K562 (cell line): ENCODE measurements around the gene RIMOC1. TPM values are rescaled to one million over a fixed set of nuclear protein-coding genes. Genes with fewer than 3 reads are reported as not detected.
"Not testable (repeated sequence)": the region's sequence is repeated elsewhere in the genome, so short reads cannot be mapped to it uniquely, and the experiment has no call there.

Source experiments
- ATAC-seq: fragments of 200-7000 bp; cut with Tn5 transposase; 3 replicates; pipeline ENCODE4 v1.9.1; 2020; ENCODE audit warnings: moderate library complexity
- BruUV-seq: library from RNA; stranded (reverse); fragments of 400-500 nt; replicated peaks from 2 replicates; lab custom pipeline; 2021; lab: Mats Ljungman, UMichigan
- CTCF ChIA-PET: fragments of 300-600 bp; formaldehyde crosslinking; extraction: SDS; loops from one replicate; lab custom pipeline; 2021; ENCODE audit warnings: low intra/inter-chr PET ratio; lab: Yijun Ruan, JAX
- POLR2A ChIA-PET: fragments of 300-600, 350-650 bp; sonication (Branson Sonifier 250); formaldehyde crosslinking; extraction: SDS; loops from one replicate; lab custom pipeline; 2021; ENCODE audit warnings: antibody characterized with exemption, inconsistent platforms; lab: Yijun Ruan, JAX
- DNase-seq, 4 experiments: peaks; one replicate each; pipeline versions ENCODE4 v3.0.0 to v3.0.0-alpha.2; 2011 to 2018; ENCODE audit warnings: low spot score in 3 of 4, mixed read lengths in 3 of 4; ENCODE audit errors: extremely low read depth in 1 of 4
- FAIRE-seq: peaks from 2 replicates; lab custom pipeline; 2011; peaks lifted over from hg19 to GRCh38; lab: Jason Lieb, UNC
- H2AFZ ChIP-seq: 2 replicates; pipeline ENCODE4 v1.6.0; 2011; ENCODE audit warnings: low read depth, low read length, control low read depth, inconsistent platforms
- H3K27ac ChIP-seq: fragments of 200-600 bp; 3 replicates; pipeline ENCODE4 v1.8.0; 2011; ENCODE audit warnings: low read depth, mild to moderate bottlenecking, control low read depth, inconsistent platforms, low read length, moderate library complexity, mixed read lengths; ENCODE audit errors: extremely low read depth
- H3K27me3 ChIP-seq, 2 experiments: fragments of 300-600 bp in 1 of 2; 2 replicates in 1 of 2; 3 replicates in 1 of 2; pipeline versions ENCODE4 v1.6.0 to v1.8.0; 2011; ENCODE audit warnings: inconsistent platforms in 2 of 2, low read length in 2 of 2, mild to moderate bottlenecking in 1 of 2, mixed read lengths in 1 of 2, moderate library complexity in 1 of 2; ENCODE audit not compliant: control insufficient read depth in 2 of 2, insufficient read depth in 2 of 2
- H3K36me3 ChIP-seq: fragments of 300-600 bp; 3 replicates; pipeline ENCODE4 v1.8.0; 2011; ENCODE audit warnings: mild to moderate bottlenecking, low read length, inconsistent platforms; ENCODE audit not compliant: control insufficient read depth, insufficient read depth
- H3K4me1 ChIP-seq, 2 experiments: fragments of 200-600 bp in 1 of 2; replicated peaks in 1 of 2; 2 replicates in 1 of 2; 3 replicates in 1 of 2; pipeline versions ENCODE4 v1.5.1 to v1.8.0; 2011; ENCODE audit warnings: inconsistent platforms in 2 of 2, low read length in 2 of 2, mild to moderate bottlenecking in 1 of 2, mixed read lengths in 1 of 2, moderate library complexity in 1 of 2; ENCODE audit not compliant: control insufficient read depth in 2 of 2, insufficient read depth in 2 of 2
- H3K4me2 ChIP-seq: 2 replicates; pipeline ENCODE4 v1.6.1; 2011; ENCODE audit warnings: low read length, control low read depth, inconsistent platforms, mixed read lengths; ENCODE audit not compliant: insufficient read depth
- H3K4me3 ChIP-seq: fragments of 200-600 bp; sonication (generic), shearing (Covaris generic); 2 replicates; pipeline ENCODE4 v1.5.1; 2016; ENCODE audit warnings: control low read depth, inconsistent platforms
- H3K79me2 ChIP-seq: fragments of 200-600 bp; 3 replicates; pipeline ENCODE4 v1.8.0; 2011; ENCODE audit warnings: low read length, inconsistent platforms; ENCODE audit not compliant: control insufficient read depth, insufficient read depth
- H3K9ac ChIP-seq, 2 experiments: 2 replicates each; pipeline versions ENCODE4 v1.6.0 to v1.6.1; 2011; ENCODE audit warnings: low read depth in 2 of 2, low read length in 2 of 2, control low read depth in 1 of 2, inconsistent platforms in 1 of 2, mild to moderate bottlenecking in 1 of 2, mixed read lengths in 1 of 2; ENCODE audit not compliant: insufficient read depth in 1 of 2
- H3K9me1 ChIP-seq: one replicate; pipeline ENCODE4 v1.6.0; 2011; ENCODE audit warnings: inconsistent platforms, mild to moderate bottlenecking, low read length, moderate library complexity; ENCODE audit not compliant: control insufficient read depth, insufficient read depth
- H3K9me3 ChIP-seq: replicated peaks from 2 replicates; pipeline ENCODE4 v1.5.1; 2011; ENCODE audit warnings: low read depth, low read length, inconsistent platforms; ENCODE audit not compliant: control insufficient read depth, insufficient read depth
- H4K20me1 ChIP-seq: replicated peaks from 2 replicates; pipeline ENCODE4 v1.6.1; 2011; ENCODE audit warnings: low read length, inconsistent platforms, mixed read lengths; ENCODE audit not compliant: control insufficient read depth, insufficient read depth
- ARID1B ChIP-seq: fragments of 450-650 bp; IDR thresholded peaks from 2 replicates; pipeline ENCODE4 v1.6.1; 2016; ENCODE audit warnings: antibody characterized with exemption, mild to moderate bottlenecking, inconsistent platforms
- CBFB ChIP-seq: sonication (generic); formaldehyde crosslinking; IDR thresholded peaks from 2 replicates; pipeline ENCODE4 v1.4.0; 2020; ENCODE audit warnings: mild to moderate bottlenecking, missing genetic modification reagents
- GATA2 ChIP-seq: sonication (generic); formaldehyde crosslinking; IDR thresholded peaks from 2 replicates; pipeline ENCODE4 v1.4.0; 2020; ENCODE audit warnings: mild to moderate bottlenecking, missing genetic modification reagents
- HSF4 ChIP-seq: fragments of 250-450 bp; sonication (Bioruptor Pico); IDR thresholded peaks from 2 replicates; pipeline ENCODE4 v2.1.2; 2022; ENCODE audit warnings: mild to moderate bottlenecking, moderate library complexity, borderline replicate concordance
- MAFF ChIP-seq: IDR thresholded peaks from 2 replicates; pipeline ENCODE4 v1.6.1; 2012; ENCODE audit warnings: low read length, improper control_type of control experiment
- MAFG ChIP-seq: fragments of 450-650 bp; conservative IDR thresholded peaks from 2 replicates; pipeline ENCODE4 v1.6.1; 2016; ENCODE audit warnings: missing genetic modification characterization, missing compliant biosample characterization
- POLR2B ChIP-seq: fragments of 450-650 bp; IDR thresholded peaks from 2 replicates; pipeline ENCODE4 v1.6.1; 2018; ENCODE audit warnings: low read depth; ENCODE audit not compliant: partially characterized antibody
- POLR2G ChIP-seq: fragments of 200-400 bp; formaldehyde crosslinking; IDR thresholded peaks from 2 replicates; pipeline ENCODE4 v1.6.1; 2017; ENCODE audit warnings: low read depth, mild to moderate bottlenecking, antibody characterized with exemption, low read length, moderate library complexity
- SIN3B ChIP-seq: fragments of 450-650 bp; IDR thresholded peaks from 2 replicates; pipeline ENCODE4 v1.6.1; 2017; ENCODE audit warnings: low read depth, mild to moderate bottlenecking, moderate library complexity
- SMARCB1 ChIP-seq: IDR thresholded peaks from 2 replicates; pipeline ENCODE4 v1.6.1; 2011; ENCODE audit warnings: improper control_type of control experiment, low read depth; ENCODE audit not compliant: insufficient read length
- ZNF316 ChIP-seq: fragments of 450-650 bp; IDR thresholded peaks from 2 replicates; pipeline ENCODE4 v1.6.1; 2016
- ZNF76 ChIP-seq: fragments of 250-450 bp; sonication (Bioruptor Pico); IDR thresholded peaks from 2 replicates; pipeline ENCODE4 v1.4.0; 2020; ENCODE audit warnings: mild to moderate bottlenecking, moderate library complexity, borderline replicate concordance
- WGBS: fragments of 100-300 bp; shearing (Covaris generic); methylation state at CpG from one replicate; pipeline ENCODE4 v1.1.6; 2016; ENCODE audit warnings: low coverage, mixed read lengths; ENCODE audit not compliant: insufficient coverage; ENCODE audit errors: missing lambda C conversion rate; 5-methylcytosine and 5-hydroxymethylcytosine counted together
- in situ Hi-C: fragments of 300-500 bp; cut with MboI; formaldehyde crosslinking; loops from 4 replicates; pipeline ENCODE4 v1.15.0; 2018; ENCODE audit warnings: inconsistent platforms, mixed read lengths
- intact Hi-C: fragments of 100-400 bp; cut with micrococcal nuclease; formaldehyde crosslinking; loops from 2 replicates; pipeline ENCODE4 v1.14.2; 2022
- polyA plus RNA-seq, 8 experiments: library from polyadenylated mRNA; depleted of rRNA in 4 of 8; stranded (reverse) in 5 of 8; unstranded in 3 of 8; fragments of >200 nt; fragmentation: Nextera tagmentation in 2 of 8; fragmentation: Illumina TruSeq in 1 of 8; extraction: Ambion mirVana in 2 of 8; extraction: Trizol in 1 of 8; gene quantifications; 2 replicates each; pipeline versions ENCODE4 v1.2.1 to v1.2.3, GENCODE V29; 2011 to 2014; ENCODE audit warnings: inconsistent platforms in 1 of 8, missing spikeins in 1 of 8
- total RNA-seq, 7 experiments: library from RNA; depleted of rRNA in 6 of 7; stranded (reverse); fragments of >200 nt in 6 of 7; fragmentation: Illumina TruSeq in 2 of 7; extraction: Trizol in 2 of 7; gene quantifications; 2 replicates each; pipeline versions ENCODE4 v1.2.1 to v1.2.3, GENCODE V29; 2011 to 2021; ENCODE audit warnings: low replicate concordance in 1 of 7

RIMOC1 gene
- total and polyA plus RNA-seq, 9 of the 15 experiments (the other 6 are each of a cell fraction or from before 2014, with no cell fraction given): 11.6 to 63.1 (median 30.8) TPM

DNA sequence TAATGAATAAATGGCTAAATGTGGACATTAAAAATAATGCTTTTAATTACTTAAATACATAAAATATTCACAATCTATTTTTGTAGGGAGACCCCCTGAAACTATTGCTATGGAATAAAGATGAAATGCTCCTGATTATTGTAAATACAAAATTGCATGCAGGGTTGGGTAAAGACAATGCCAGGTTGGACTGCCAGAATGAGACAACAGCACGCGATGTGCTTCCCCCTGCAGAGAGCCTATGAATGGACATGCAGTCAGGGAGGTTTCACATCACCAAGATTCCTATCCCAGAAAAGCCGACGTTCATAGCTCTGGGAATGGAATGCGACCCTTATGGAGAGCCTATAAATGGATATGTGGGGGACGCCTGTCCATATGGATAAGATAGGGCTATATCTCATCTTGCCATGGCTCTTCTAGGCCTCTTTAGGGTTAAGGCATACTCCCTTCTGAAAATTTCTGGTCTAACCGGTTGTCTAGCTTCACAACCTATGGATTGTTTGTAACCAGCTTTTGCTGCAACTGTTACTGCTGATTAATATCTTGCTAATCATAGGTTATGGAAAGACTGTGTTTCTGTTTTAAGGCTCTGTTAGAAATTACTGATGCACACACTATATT, 41.3 kb downstream of the RIMOC1 start:
- H3K27me3 ChIP-seq, intact Hi-C loops, ATAC-seq, H3K36me3 ChIP-seq, FAIRE-seq, H2AFZ ChIP-seq, H3K4me3 ChIP-seq, CTCF ChIA-PET, H3K4me2 ChIP-seq, H3K9me1 ChIP-seq, DNase-seq, in situ Hi-C loops, H3K4me1 ChIP-seq, H3K27ac ChIP-seq, H3K9me3 ChIP-seq, BruUV-seq, H3K79me2 ChIP-seq, H3K9ac ChIP-seq, H4K20me1 ChIP-seq: not testable (repeated sequence)
- POLR2A ChIA-PET: interaction anchor here (2.2 kb wide), 1 partner anchor 20 kb away, joined by 6 read pairs; the partner anchor contains the start of gene FBXO4
- WGBS: 40% methylated on average over 7 of the region's 7 CpGs

DNA sequence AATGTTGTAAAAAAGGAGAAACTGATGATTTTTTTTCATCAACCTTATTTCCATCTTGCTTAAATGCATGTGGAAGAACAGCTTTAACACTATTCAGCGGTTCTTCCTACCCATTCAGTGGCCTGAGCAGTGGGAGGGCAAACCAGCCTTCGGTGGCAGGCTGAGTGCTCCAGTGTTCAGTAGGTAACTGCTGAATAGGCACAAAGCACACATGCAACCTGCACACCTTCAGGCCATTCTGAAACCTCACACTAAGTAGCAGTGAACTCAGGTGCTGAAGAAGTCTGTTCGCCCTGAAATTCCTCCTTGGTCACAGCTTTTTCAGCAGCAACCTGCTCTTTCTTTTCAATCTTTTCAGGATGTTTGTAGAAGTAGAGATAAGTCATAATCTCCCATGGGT, 47.1 kb downstream of the RIMOC1 start:
- H3K4me2 ChIP-seq: no peak overlapping the region
- H3K27ac ChIP-seq: no peak overlapping the region
- H3K36me3 ChIP-seq: no peaks in the 10 kb centered on the region
- POLR2A ChIA-PET: no interaction called here
- DNase-seq (no peak), FAIRE-seq (no peak), ATAC-seq (peak; percentile 37; the same call in 2 of the 3 replicates)
- H4K20me1 ChIP-seq: no peaks in the 10 kb centered on the region
- no peak overlapping the region for H2AFZ ChIP-seq
- CTCF ChIA-PET: no interaction called here
- H3K4me1 ChIP-seq: no peaks in the 10 kb centered on the region
- 0% methylated on average over 3 of the region's 3 CpGs for WGBS
- in situ Hi-C loops (no loop called here), intact Hi-C loops (no loop called here)
- H3K9me3 ChIP-seq: no peaks in the 10 kb centered on the region
- H3K27me3 ChIP-seq: no peaks in the 10 kb centered on the region
- H3K9ac ChIP-seq: no peak overlapping the region
- TF ChIP-seq SMARCB1 (no peak), GATA2 (no peak), ZNF316 (peak; percentile 27; the same call in 1 of the 2 replicates), HSF4 (CRISPR knock-in tag) (no peak), ZNF76 (CRISPR knock-in tag) (no peak), MAFG (0 out of 2 replicates have a peak, but pooled peaks have one; percentile 24), ARID1B (no peak), SIN3B (no peak), CBFB (CRISPR knock-in tag) (no peak), POLR2G (no peak), POLR2B (no peak), MAFF (0 out of 2 replicates have a peak, but pooled peaks have one; percentile 6)
- BruUV-seq: no TSS peak
- H3K9me1 ChIP-seq: no peaks in the 10 kb centered on the region
- no peaks in the 10 kb centered on the region for H3K79me2 ChIP-seq
- no peak overlapping the region for H3K4me3 ChIP-seq
